Spleen (tissue), 7 donors: Measurements from ENCODE around the gene CLDN16.

Experiments used
- CTCF ChIP-seq, 11 experiments: fragments of 200-600 bp in 7 of 11; fragments of 450-650 bp in 4 of 11; sonication (generic) in 4 of 11; IDR thresholded peaks in 8 of 11; conservative IDR thresholded peaks in 3 of 11; 1 replicate in 7 of 11; 2 replicates in 4 of 11; pipeline versions ENCODE4 v1.4.0 to v1.8.0; 2016 to 2021; ENCODE audit warnings: antibody characterized with exemption in 11 of 11, inconsistent platforms in 4 of 11, mild to moderate bottlenecking in 1 of 11
- POLR2A ChIP-seq, 3 donors: fragments of 450-650 bp; IDR thresholded peaks; one replicate each; pipeline ENCODE4 v1.5.1; 2017; ENCODE audit warnings: antibody characterized with exemption in 3 of 3, mild to moderate bottlenecking in 1 of 3
- POLR2AphosphoS5 ChIP-seq, 3 donors: sonication (generic); formaldehyde crosslinking; IDR thresholded peaks; one replicate each; pipeline ENCODE4 v1.5.1; 2017; ENCODE audit warnings: antibody characterized with exemption in 3 of 3
- donor health status: DM: no; HTN: no; CAD: no; lungs with moderate emphysema.
- donor health status: DM: no; HTN: no; CAD: no.
- donor health status: DM: no; HTN: no; CAD: no.

- TF ChIP-seq POLR2A (IDR thresholded peaks at IDR 0.05) (no peak), CTCF (IDR thresholded peaks at IDR 0.05 in 8 of 11, conservative IDR thresholded peaks at IDR 0.05 in 3 of 11) (no peak), POLR2AphosphoS5 (IDR thresholded peaks at IDR 0.05) (no peak)
Measured at GRCh38 chr3:190430906-190431305, 42.9 kb downstream of the CLDN16 start.
